IPS DF 6.9 (cell line): ENCODE data around the gene KIF17.

Experiments
- DNase-seq: peaks from one replicate; pipeline ENCODE4 v3.0.0-alpha.2; 2013; ENCODE audit warnings: low read depth, low spot score
- H3K27ac ChIP-seq: one replicate; pipeline ENCODE4 v1.5.1; 2013; ENCODE audit warnings: low read length, control low read depth
- H3K27me3 ChIP-seq: 2 replicates; pipeline ENCODE4 v1.6.1; 2013; ENCODE audit warnings: mild to moderate bottlenecking, low read length; ENCODE audit not compliant: control insufficient read depth, insufficient read depth
- H3K36me3 ChIP-seq: 2 replicates; pipeline ENCODE4 v1.6.1; 2013; ENCODE audit warnings: low read length; ENCODE audit not compliant: control insufficient read depth, insufficient read depth
- H3K4me1 ChIP-seq: 2 replicates; pipeline ENCODE4 v1.6.1; 2013; ENCODE audit warnings: low read length; ENCODE audit not compliant: control insufficient read depth, insufficient read depth
- H3K4me3 ChIP-seq: 2 replicates; pipeline ENCODE4 v1.5.1; 2013; ENCODE audit warnings: mild to moderate bottlenecking, low read length
- H3K9me3 ChIP-seq: 2 replicates; pipeline ENCODE4 v1.6.1; 2013; ENCODE audit warnings: low read length, inconsistent platforms; ENCODE audit not compliant: control insufficient read depth, insufficient read depth
- WGBS: extraction: QIAGEN DNeasy Blood & Tissue Kit; methylation state at CpG from one replicate; pipeline ENCODE4 v1.1.7; 2013; ENCODE audit warnings: mixed read lengths, missing lambda C conversion rate; ENCODE audit not compliant: insufficient read length, insufficient coverage; 5-methylcytosine and 5-hydroxymethylcytosine counted together

KIF17 gene

DNA sequence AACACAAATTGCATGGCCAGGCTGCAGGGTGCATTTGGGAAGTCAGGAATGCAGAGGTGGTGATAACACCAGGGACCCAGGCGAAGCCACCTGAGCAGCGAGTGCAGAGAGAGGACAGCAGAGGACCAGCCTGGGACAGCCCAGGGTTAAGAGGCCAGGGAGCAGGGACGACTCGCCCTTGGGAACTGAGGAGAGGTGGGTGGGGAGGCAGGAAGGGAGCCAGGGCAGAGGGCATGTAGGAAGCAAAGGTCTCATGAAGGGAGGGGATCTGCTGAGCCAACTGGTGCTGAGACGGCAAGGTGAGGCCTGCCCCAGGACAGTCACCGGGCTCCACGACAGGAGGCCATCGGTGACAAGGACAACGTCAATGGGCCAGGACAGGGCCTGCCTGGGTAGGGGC is 16.4 kb downstream of the KIF17 start:
- Histone ChIP-seq H3K9me3 (no peaks in the 10 kb centered on the region), H3K4me1 (peaks cover 6% of the 10 kb centered on the region), H3K4me3 (no peak overlapping the region), H3K27me3 (no peaks in the 10 kb centered on the region), H3K27ac (no peak overlapping the region), H3K36me3 (no peaks in the 10 kb centered on the region)
- DNase-seq, result no peak
- no CpG with 5 or more reads among the region's 9 CpGs for WGBS

DNA sequence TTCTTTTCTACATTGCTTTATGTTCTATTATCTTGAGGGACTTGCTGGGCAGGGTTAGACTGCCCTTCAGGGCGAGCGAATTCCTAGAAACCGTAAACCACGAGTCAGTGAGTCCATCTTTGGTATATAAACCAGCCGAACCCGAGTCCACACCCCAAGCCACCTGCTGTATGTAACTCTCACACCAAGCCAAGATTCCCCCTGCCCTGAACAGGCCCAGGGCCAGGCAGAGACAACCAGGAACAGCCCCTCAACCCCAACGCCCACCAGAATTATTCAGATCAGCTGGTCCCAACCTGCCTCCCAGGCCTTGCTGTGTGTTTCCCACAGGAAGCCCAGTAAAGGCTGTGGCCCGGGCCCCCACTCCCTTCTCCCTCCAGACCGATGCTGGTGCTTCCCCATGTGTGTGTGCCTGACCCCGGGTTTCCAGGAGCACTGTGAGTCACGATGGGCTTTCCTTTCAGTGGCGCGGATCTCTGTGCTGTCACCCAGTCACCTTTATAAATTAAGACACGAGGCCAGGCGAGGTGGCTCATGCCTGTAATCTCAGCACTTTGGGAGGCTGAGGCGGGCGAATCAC is 17.1 kb downstream of the KIF17 start:
- WGBS, result no CpG with 5 or more reads among the region's 17 CpGs
- Histone ChIP-seq H3K4me1 (peaks cover 6% of the 10 kb centered on the region), H3K36me3 (no peaks in the 10 kb centered on the region), H3K9me3 (no peaks in the 10 kb centered on the region), H3K4me3 (no peak overlapping the region), H3K27ac (no peak overlapping the region), H3K27me3 (no peaks in the 10 kb centered on the region)
- no peak for DNase-seq

DNA sequence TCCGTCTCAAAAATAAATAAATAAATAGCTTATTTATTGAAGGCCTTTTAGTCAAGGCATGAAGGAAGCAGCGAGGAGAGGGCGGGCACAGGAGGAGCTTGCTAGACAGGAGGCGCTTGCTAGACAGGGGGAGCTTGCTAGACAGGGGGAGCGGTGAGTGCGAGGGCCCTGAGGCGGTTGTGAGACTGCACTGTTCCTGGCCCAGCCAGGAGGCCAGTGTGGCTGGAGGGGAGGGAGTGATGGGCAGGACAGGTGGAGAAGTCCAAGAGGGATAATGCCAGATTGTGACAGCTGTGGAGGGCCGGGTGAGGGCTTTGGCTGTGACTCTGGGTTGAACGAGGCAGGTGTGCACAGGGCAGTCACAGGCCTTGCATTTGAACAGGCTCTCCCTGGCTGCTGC is 18.2 kb downstream of the KIF17 start:
- no peak overlapping the region for H3K4me3 ChIP-seq
- no peaks in the 10 kb centered on the region for H3K36me3 ChIP-seq
- H3K27ac ChIP-seq, result no peak overlapping the region
- no peak for DNase-seq
- H3K27me3 ChIP-seq, result no peaks in the 10 kb centered on the region
- no peaks in the 10 kb centered on the region for H3K9me3 ChIP-seq
- WGBS, result no CpG with 5 or more reads among the region's 9 CpGs
- H3K4me1 ChIP-seq, result peaks cover 6% of the 10 kb centered on the region

DNA sequence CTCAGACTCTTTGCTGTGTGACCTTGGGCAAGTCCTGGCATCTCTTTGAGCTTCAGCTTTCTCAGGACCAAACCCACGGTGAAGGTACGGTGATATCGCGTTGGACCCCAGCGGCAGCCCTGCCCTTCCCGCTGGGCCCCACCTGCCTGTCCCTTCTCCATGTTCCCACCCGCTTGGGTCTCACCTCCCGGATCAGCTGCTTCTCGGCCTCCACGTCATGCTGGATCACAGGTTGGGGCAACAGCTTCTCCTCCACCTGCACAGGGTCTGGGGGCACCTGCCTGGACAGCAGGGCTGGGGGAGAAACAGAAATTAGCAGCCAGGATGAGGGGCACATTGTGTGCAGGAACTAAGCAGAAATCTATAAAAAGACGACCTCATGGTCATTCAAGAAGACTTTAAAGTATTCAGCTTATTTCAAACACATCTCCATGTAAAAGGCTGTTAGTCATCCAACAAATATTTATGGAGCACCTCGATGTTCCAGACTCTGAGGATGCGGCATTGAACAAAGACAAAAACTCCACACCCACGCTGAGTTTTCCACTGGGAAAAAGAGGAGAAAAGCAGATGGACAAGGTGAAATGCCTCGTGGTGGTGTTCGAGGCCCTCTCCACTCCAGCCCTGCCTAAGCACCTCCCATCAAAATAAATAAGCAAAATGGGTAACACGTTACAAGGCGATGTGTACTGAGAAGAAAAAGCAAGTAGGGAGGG is 19.5 kb downstream of the KIF17 start:
- Histone ChIP-seq H3K4me1 (peaks cover 6% of the 10 kb centered on the region), H3K27me3 (no peaks in the 10 kb centered on the region), H3K27ac (no peak overlapping the region), H3K4me3 (no peak overlapping the region), H3K9me3 (no peaks in the 10 kb centered on the region), H3K36me3 (no peaks in the 10 kb centered on the region)
- WGBS, result no CpG with 5 or more reads among the region's 18 CpGs
- DNase-seq, result no peak

DNA sequence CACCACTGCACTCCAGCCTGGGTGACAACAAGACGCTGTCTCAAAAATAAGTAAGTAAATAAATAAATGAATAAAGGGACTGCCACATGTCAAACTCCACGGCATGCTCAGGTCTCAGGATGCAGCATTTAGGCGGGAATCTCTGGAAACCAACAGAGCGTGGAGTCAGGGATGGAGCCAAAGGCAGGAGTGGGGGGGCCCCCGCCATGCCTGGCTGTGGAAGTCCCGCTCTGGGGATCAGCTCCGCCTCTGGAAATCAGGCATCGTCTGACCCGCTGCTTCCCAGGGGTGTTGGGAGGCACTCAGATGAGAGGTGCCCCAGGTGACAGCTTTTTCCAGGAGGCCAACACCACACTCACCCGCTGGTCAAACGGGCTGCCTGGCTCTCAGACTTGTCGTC is 20.2 kb downstream of the KIF17 start:
- no CpG with 5 or more reads among the region's 12 CpGs for WGBS
- no peak overlapping the region for H3K4me3 ChIP-seq
- no peaks in the 10 kb centered on the region for H3K27me3 ChIP-seq
- H3K36me3 ChIP-seq, result no peaks in the 10 kb centered on the region
- H3K9me3 ChIP-seq, result no peaks in the 10 kb centered on the region
- no peak overlapping the region for H3K27ac ChIP-seq
- DNase-seq, result no peak
- peaks cover 6% of the 10 kb centered on the region for H3K4me1 ChIP-seq

DNA sequence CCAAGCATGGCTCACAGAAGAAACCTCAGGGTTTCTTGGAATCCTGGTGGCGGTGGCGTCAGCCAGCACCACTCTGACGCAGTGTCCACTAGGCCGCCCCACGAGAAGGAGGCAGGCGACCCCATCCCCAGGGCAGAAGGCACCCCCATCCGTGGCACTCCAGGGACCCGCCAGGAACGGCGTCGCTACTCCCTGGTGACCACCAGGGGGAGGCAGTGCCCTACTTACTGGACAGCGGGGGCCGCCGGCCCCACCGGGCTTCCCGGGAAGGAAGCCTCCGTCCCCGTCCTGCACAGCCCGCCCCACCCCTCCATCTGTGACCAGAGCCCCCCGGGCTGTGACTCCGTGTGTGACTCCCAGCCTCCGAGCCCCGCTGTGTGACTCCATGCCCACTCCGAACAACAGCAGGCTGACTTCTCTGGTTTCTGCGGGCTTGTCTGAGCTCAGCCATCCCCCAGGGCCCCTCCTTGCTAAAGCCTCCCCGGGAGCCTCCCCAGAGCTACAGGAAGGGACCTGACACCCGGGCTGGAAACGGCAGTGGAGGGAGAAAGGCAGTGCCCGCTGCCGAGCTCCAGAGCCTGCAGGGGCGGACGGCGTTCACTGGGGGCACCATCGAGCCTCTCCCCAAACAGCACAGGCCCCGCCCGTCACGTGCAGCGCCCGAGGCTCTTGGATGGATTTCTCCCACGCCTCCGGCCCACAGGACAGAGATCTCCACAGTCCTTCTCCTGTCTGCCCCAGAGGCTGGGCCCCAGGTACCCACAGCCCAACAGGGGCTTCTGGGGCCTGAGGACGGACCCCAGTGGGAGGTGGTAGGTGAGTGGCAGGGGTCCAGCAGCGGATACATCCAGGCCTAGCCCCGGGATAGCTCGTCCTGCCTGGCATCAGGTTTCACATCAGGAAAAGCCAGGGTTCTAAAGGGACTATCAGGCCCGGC is 21.1 kb downstream of the KIF17 start:
- no CpG with 5 or more reads among the region's 46 CpGs for WGBS
- H3K27me3 ChIP-seq, result no peaks in the 10 kb centered on the region
- H3K9me3 ChIP-seq, result no peaks in the 10 kb centered on the region
- DNase-seq, result peak; percentile 54
- no peaks in the 10 kb centered on the region for H3K36me3 ChIP-seq
- H3K4me1 ChIP-seq, result peaks cover 6% of the 10 kb centered on the region
- peak overlapping the region; percentile 49; the same call in 1 of the 2 replicates for H3K4me3 ChIP-seq
- no peak overlapping the region for H3K27ac ChIP-seq

DNA sequence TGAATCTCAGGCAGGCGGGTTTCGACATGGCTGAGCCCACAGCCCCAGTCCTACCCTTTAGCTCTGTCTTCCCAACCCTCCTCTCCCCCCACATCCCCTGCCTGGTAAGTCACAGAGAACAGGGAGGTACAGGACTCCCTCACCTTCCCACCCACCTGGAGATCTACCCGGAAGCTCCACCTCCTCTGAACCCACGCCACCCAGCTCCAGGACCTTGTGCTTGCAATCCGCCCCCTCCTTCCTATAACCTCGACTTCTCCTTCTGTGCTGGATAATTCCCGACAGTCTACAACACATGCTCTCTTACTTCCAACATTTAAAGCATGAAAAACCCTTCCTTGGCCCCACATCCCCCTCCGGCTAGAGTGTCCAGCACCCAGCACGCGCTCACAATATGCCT is 22.3 kb downstream of the KIF17 start:
- H3K27ac ChIP-seq, result no peak overlapping the region
- H3K4me1 ChIP-seq, result peaks cover 6% of the 10 kb centered on the region
- no CpG with 5 or more reads among the region's 10 CpGs for WGBS
- DNase-seq, result no peak
- no peak overlapping the region for H3K4me3 ChIP-seq
- no peaks in the 10 kb centered on the region for H3K9me3 ChIP-seq
- H3K27me3 ChIP-seq, result no peaks in the 10 kb centered on the region
- no peaks in the 10 kb centered on the region for H3K36me3 ChIP-seq

DNA sequence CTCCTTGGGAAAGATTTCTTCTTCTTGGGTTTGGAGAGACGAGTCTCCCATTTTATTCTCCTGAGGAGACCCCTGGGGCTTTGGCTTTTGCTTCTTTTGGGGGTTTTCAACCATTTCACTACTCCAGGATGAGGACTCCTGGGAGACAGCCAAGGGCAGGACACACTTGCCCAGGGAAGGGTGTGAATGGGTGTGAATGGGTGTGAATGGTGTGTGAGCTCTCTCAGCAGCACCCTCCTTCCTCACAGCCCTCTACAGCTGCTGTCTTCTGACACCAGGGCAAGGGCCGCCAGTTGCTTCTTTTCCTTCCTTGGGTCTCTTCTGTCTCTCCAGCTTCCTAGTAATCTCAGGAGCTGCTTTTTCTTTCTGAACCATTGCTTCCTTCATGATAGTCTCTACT is 24.2 kb downstream of the KIF17 start:
- Histone ChIP-seq H3K27me3 (no peaks in the 10 kb centered on the region), H3K36me3 (no peaks in the 10 kb centered on the region), H3K4me3 (no peak overlapping the region), H3K9me3 (no peaks in the 10 kb centered on the region), H3K4me1 (peaks cover 6% of the 10 kb centered on the region), H3K27ac (no peak overlapping the region)
- no peak for DNase-seq
- no CpG with 5 or more reads among the region's 2 CpGs for WGBS

DNA sequence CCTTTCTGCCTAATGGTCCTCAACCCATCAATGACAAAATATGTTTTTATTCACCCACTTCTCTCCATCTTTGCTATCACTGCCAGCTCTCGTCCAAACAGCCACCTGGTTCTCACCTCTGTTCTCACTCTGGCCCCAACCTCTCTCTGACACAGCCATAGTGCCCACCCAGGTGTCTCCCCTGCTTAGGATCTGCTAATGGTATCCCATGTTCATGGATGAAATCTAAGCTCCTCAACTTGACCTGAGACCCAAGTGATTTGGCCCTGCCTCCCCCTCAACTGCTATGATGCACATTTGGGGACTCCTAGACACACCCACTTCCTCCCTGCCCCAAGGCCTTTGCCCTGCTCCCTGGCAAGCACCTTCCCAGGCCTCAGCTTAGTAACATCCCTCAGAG is 25.9 kb downstream of the KIF17 start:
- Histone ChIP-seq H3K4me3 (no peak overlapping the region), H3K27me3 (no peaks in the 10 kb centered on the region), H3K9me3 (no peaks in the 10 kb centered on the region), H3K36me3 (peaks cover 4% of the 10 kb centered on the region; the same call in 1 of the 2 replicates), H3K27ac (no peak overlapping the region), H3K4me1 (no peaks in the 10 kb centered on the region)
- DNase-seq, result no peak
- no CpG with 5 or more reads among the region's 1 CpG for WGBS

DNA sequence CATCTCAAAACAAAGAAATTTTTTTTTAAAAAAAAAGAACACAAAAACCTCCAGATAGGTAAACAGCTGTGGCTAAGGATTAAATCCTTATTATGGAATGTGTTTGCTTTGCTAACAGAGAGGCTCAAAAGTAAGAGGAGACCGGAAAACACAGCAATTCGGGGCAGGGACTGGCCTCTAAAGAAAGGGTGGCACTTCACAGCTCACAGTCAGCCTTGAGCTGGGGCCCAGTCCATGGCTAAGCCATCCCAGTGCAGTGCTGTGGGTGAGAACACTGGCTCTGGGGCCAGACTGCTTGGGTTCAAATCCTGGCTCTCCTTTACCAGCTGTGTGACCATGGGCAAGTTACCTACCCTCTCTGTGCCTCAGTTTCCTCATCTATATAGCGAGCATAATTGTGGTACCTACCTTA is 28.2 kb downstream of the KIF17 start:
- Histone ChIP-seq H3K27me3 (no peaks in the 10 kb centered on the region), H3K27ac (no peak overlapping the region), H3K9me3 (no peaks in the 10 kb centered on the region), H3K36me3 (peaks cover 9% of the 10 kb centered on the region; the same call in 1 of the 2 replicates), H3K4me1 (no peaks in the 10 kb centered on the region; the same call in 1 of the 2 replicates), H3K4me3 (no peak overlapping the region)
- no peak for DNase-seq
- no CpG with 5 or more reads among the region's 3 CpGs for WGBS
